Measurements from ENCODE around the gene MTF1.
A peak's percentile ranks its signal among the peaks of the same experiment; 100 is the strongest.

- TF ChIP-seq POLR2A (IDR thresholded peaks at IDR 0.05; ENCODE audit: low read depth) (peak; percentile 84), CTCF (IDR thresholded peaks at IDR 0.05) (no peak), EP300 (IDR thresholded peaks at IDR 0.05) (no peak), POLR2AphosphoS5 (IDR thresholded peaks at IDR 0.05) (peak; percentile 94 to 97)
Observed at GRCh38 chr1:37807555-37808368, 51.6 kb downstream of the MTF1 start, which contains the start of the genes C1orf122 and YRDC.

Measured in esophagus muscularis mucosa (tissue), 4 donors.